Measurements from ENCODE around the gene COX8A. TPM values are rescaled to one million over a fixed set of nuclear protein-coding genes. Genes with fewer than 3 reads are reported as not detected.

The COX8A gene
- total RNA-seq, 3 donors from 2014 or later = 257 to 326 (median 293) TPM

GRCh38 chr11:63941901-63942300, 32.5 kb upstream of the COX8A start:
- DNase-seq (ENCODE audit: low spot score in 2 of 2) = no peak
- intact Hi-C loops (cut with DNase I; ENCODE audit: low total_unique reads) = no loop called here
- H3K4me3 ChIP-seq = no peak overlapping the region
- TF ChIP-seq CTCF (IDR thresholded peaks at IDR 0.05) (no peak), POLR2A (IDR thresholded peaks at IDR 0.05) (no peak), POLR2AphosphoS5 (IDR thresholded peaks at IDR 0.05) (no peak)
- H3K4me1 ChIP-seq = peaks cover 0 to 10% of the 10 kb centered on the region in 2 donors
- no peak overlapping the region for H3K27ac ChIP-seq
- H3K36me3 ChIP-seq = no peaks in the 10 kb centered on the region
- H3K9me3 ChIP-seq = no peaks in the 10 kb centered on the region
- no peaks in the 10 kb centered on the region for H3K27me3 ChIP-seq

DNA sequence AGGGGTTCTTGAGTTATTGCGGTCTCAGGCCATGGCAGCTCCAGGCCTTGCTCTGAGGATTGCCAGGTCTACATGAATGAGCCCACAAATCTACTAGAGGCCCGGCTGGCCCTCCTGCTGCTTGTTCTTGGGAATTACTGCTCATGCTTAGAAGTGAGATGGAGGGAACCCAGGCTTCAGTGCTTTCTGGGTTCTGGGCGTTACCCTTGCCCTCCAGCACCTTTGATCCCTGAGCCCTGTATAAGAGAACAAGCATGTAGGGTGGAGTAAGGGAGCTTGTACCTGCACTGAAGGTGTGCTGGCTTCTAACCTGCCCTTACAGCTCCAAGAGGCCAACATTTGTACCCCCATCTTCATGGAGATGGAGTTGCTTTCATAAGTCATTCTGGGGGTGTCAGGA, 31.6 kb upstream of the COX8A start:
- DNase-seq (ENCODE audit: low spot score in 2 of 2) = no peak
- H3K9me3 ChIP-seq = no peaks in the 10 kb centered on the region
- H3K36me3 ChIP-seq = no peaks in the 10 kb centered on the region
- peaks cover 0 to 10% of the 10 kb centered on the region in 2 donors for H3K4me1 ChIP-seq
- TF ChIP-seq POLR2AphosphoS5 (IDR thresholded peaks at IDR 0.05) = no peak
- no peak for TF ChIP-seq CTCF (IDR thresholded peaks at IDR 0.05)
- no peak for TF ChIP-seq POLR2A (IDR thresholded peaks at IDR 0.05)
- H3K27ac ChIP-seq = no peak overlapping the region
- intact Hi-C loops (cut with DNase I; ENCODE audit: low total_unique reads) = no loop called here
- H3K4me3 ChIP-seq = no peak overlapping the region
- H3K27me3 ChIP-seq = no peaks in the 10 kb centered on the region

- H3K27me3 ChIP-seq = no peaks in the 10 kb centered on the region
- DNase-seq (ENCODE audit: low spot score in 2 of 2) = no peak
- H3K9me3 ChIP-seq = no peaks in the 10 kb centered on the region
- intact Hi-C loops (cut with DNase I; ENCODE audit: low total_unique reads) = loop anchor here (5.0 kb wide), 1 partner anchor 108 kb away; the partner anchor contains the start of gene MARK2
- H3K4me3 ChIP-seq = no peak overlapping the region
- H3K36me3 ChIP-seq = no peaks in the 10 kb centered on the region
- no peak for TF ChIP-seq POLR2AphosphoS5 (IDR thresholded peaks at IDR 0.05)
- no peak for TF ChIP-seq CTCF (IDR thresholded peaks at IDR 0.05)
- TF ChIP-seq POLR2A (IDR thresholded peaks at IDR 0.05) = no peak
- peak overlapping the region; percentile 70 to 71 for H3K27ac ChIP-seq
- peaks cover 0 to 9% of the 10 kb centered on the region in 2 donors for H3K4me1 ChIP-seq
Measured at GRCh38 chr11:63944987-63945386, 29.4 kb upstream of the COX8A start.

GRCh38 chr11:63945477-63946163, 28.8 kb upstream of the COX8A start:
- TF ChIP-seq POLR2AphosphoS5 (IDR thresholded peaks at IDR 0.05) (peak in 2 of 3 donors; percentile 56 to 69), POLR2A (IDR thresholded peaks at IDR 0.05) (no peak), CTCF (IDR thresholded peaks at IDR 0.05) (peak; percentile 90 to 96 (median 93))
- no peaks in the 10 kb centered on the region for H3K27me3 ChIP-seq
- H3K4me1 ChIP-seq = peaks cover 0 to 6% of the 10 kb centered on the region in 2 donors
- no peaks in the 10 kb centered on the region for H3K36me3 ChIP-seq
- peak overlapping the region; percentile 4 to 42 (median 12) for H3K4me3 ChIP-seq
- H3K9me3 ChIP-seq = no peaks in the 10 kb centered on the region
- intact Hi-C loops (cut with DNase I; ENCODE audit: low total_unique reads) = loop anchor here (5.0 kb wide), 1 partner anchor 108 kb away; the partner anchor contains the start of gene MARK2
- H3K27ac ChIP-seq = peak overlapping the region; percentile 70 to 71
- DNase-seq (ENCODE audit: low spot score in 2 of 2) = peak; percentile 82 to 93

GRCh38 chr11:63951779-63952536, 22.5 kb upstream of the COX8A start:
- peak in 1 of 2 donors; percentile 60 for DNase-seq (ENCODE audit: low spot score in 2 of 2)
- intact Hi-C loops (cut with DNase I; ENCODE audit: low total_unique reads) = loop anchor here (2.0 kb wide), 1 partner anchor 59 kb away; no protein-coding TSS in a partner anchor
- Histone ChIP-seq H3K9me3 (no peaks in the 10 kb centered on the region), H3K4me1 (no peaks in the 10 kb centered on the region), H3K27ac (peak overlapping the region; percentile 22 to 75), H3K27me3 (no peaks in the 10 kb centered on the region), H3K36me3 (no peaks in the 10 kb centered on the region), H3K4me3 (peak overlapping the region in 1 of 3 donors; percentile 31)
- TF ChIP-seq CTCF (IDR thresholded peaks at IDR 0.05) (no peak), POLR2A (IDR thresholded peaks at IDR 0.05) (no peak), POLR2AphosphoS5 (IDR thresholded peaks at IDR 0.05) (no peak)

Data from breast epithelium (tissue), 4 donors.